Tibial nerve (tissue), 4 donors: ENCODE data around the gene AVP. TPM values are rescaled to one million over a fixed set of nuclear protein-coding genes. Genes with fewer than 3 reads are reported as not detected.
"Not testable (repeated sequence)": the region's sequence is repeated elsewhere in the genome, so short reads cannot be mapped to it uniquely, and the experiment has no call there.

Experiments used
- DNase-seq, 2 donors: peaks; one replicate each; pipeline ENCODE4 v3.0.0-alpha.2; 2019; ENCODE audit warnings: low spot score in 2 of 2
- H3K27ac ChIP-seq, 4 donors: fragments of 200-600 bp; sonication (generic) in 3 of 4; one replicate each; pipeline ENCODE4 v1.5.1; 2017 to 2019; ENCODE audit warnings: mild to moderate bottlenecking in 1 of 4
- H3K27me3 ChIP-seq, 2 donors: fragments of 200-600 bp; sonication (generic) in 1 of 2; one replicate each; pipeline versions ENCODE4 v1.5.1 to v1.6.0; 2017 to 2019
- H3K36me3 ChIP-seq, 3 donors: fragments of 200-600 bp; sonication (generic); one replicate each; pipeline ENCODE4 v1.5.1; 2018 to 2019
- H3K4me1 ChIP-seq, 4 donors: fragments of 200-600 bp; sonication (generic) in 3 of 4; one replicate each; pipeline ENCODE4 v1.5.1; 2017 to 2019
- H3K4me3 ChIP-seq, 4 donors: fragments of 200-600 bp; sonication (generic) in 3 of 4; one replicate each; pipeline ENCODE4 v1.5.1; 2017 to 2019; ENCODE audit warnings: mild to moderate bottlenecking in 1 of 4, moderate library complexity in 1 of 4
- H3K9me3 ChIP-seq, 4 donors: fragments of 200-600 bp; sonication (generic) in 3 of 4; one replicate each; pipeline ENCODE4 v1.5.1; 2017 to 2019
- CTCF ChIP-seq, 5 experiments: fragments of 200-600 bp in 3 of 5; fragments of 450-650 bp in 2 of 5; sonication (generic) in 3 of 5; IDR thresholded peaks; one replicate each; pipeline ENCODE4 v1.5.1; 2016 to 2019; ENCODE audit warnings: antibody characterized with exemption in 5 of 5, mild to moderate bottlenecking in 3 of 5, moderate library complexity in 2 of 5
- EP300 ChIP-seq, 2 donors: sonication (generic); formaldehyde crosslinking; IDR thresholded peaks; one replicate each; pipeline ENCODE4 v1.6.1; 2017; ENCODE audit warnings: antibody characterized with exemption in 2 of 2, mild to moderate bottlenecking in 1 of 2
- POLR2A ChIP-seq, 2 donors: fragments of 450-650 bp; IDR thresholded peaks; one replicate each; pipeline ENCODE4 v1.6.1; 2017; ENCODE audit warnings: antibody characterized with exemption in 2 of 2, mild to moderate bottlenecking in 2 of 2, moderate library complexity in 2 of 2
- WGBS, 2 donors: methylation state at CpG; one replicate each; pipeline ENCODE4 v1.1.5; 2018; 5-methylcytosine and 5-hydroxymethylcytosine counted together
- total RNA-seq, 4 donors: library from RNA; depleted of rRNA; stranded (reverse); fragments of >200 nt; gene quantifications; one replicate each; pipeline ENCODE4 v1.1.0, GENCODE V29; 2016

AVP gene
- total RNA-seq, 4 donors from 2014 or later, result not detected

- no peak for DNase-seq
- Histone ChIP-seq H3K27me3 (no peaks in the 10 kb centered on the region), H3K9me3 (no peaks in the 10 kb centered on the region), H3K36me3 (peaks cover 0 to 63% (median 0%) of the 10 kb centered on the region in 3 donors), H3K27ac (no peak overlapping the region), H3K4me3 (no peak overlapping the region), H3K4me1 (peaks cover 0 to 18% (median 6%) of the 10 kb centered on the region in 4 donors)
- no peak for TF ChIP-seq EP300 (IDR thresholded peaks at IDR 0.05)
- no peak for TF ChIP-seq POLR2A (IDR thresholded peaks at IDR 0.05)
- TF ChIP-seq CTCF (IDR thresholded peaks at IDR 0.05), result no peak
- 91 to 96% methylated on average over 10 to 12 of the region's 12 CpGs for WGBS, 2 donors
These were observed 37.6 kb upstream of the AVP start for GRCh38 chr20:3121955-3122610.

- Histone ChIP-seq H3K9me3 (no peaks in the 10 kb centered on the region), H3K36me3 (peaks cover 0 to 63% (median 0%) of the 10 kb centered on the region in 3 donors), H3K27ac (no peak overlapping the region), H3K4me3 (no peak overlapping the region), H3K27me3 (no peaks in the 10 kb centered on the region), H3K4me1 (peaks cover 0 to 18% (median 6%) of the 10 kb centered on the region in 4 donors)
- TF ChIP-seq POLR2A (IDR thresholded peaks at IDR 0.05) (no peak), EP300 (IDR thresholded peaks at IDR 0.05) (no peak), CTCF (IDR thresholded peaks at IDR 0.05) (no peak)
- 66 to 71% methylated on average over 11 of the region's 11 CpGs for WGBS, 2 donors
- no peak for DNase-seq
These were observed 36.9 kb upstream of the AVP start for GRCh38 chr20:3121271-3121911.

- H3K27ac ChIP-seq, result no peak overlapping the region
- DNase-seq, result no peak
- no peaks in the 10 kb centered on the region for H3K9me3 ChIP-seq
- H3K27me3 ChIP-seq, result no peaks in the 10 kb centered on the region
- peaks cover 0 to 29% (median 8%) of the 10 kb centered on the region in 4 donors for H3K4me1 ChIP-seq
- no peak overlapping the region for H3K4me3 ChIP-seq
- WGBS, 2 donors, result 64 to 72% methylated on average over 5 of the region's 5 CpGs
- no peak for TF ChIP-seq CTCF (IDR thresholded peaks at IDR 0.05)
- no peak for TF ChIP-seq EP300 (IDR thresholded peaks at IDR 0.05)
- TF ChIP-seq POLR2A (IDR thresholded peaks at IDR 0.05), result no peak
- peaks cover 0 to 55% (median 0%) of the 10 kb centered on the region in 3 donors for H3K36me3 ChIP-seq
These were observed 34.5 kb upstream of the AVP start for GRCh38 chr20:3119044-3119443.

GRCh38 chr20:3117839-3118379, 33.4 kb upstream of the AVP start:
- DNase-seq, result peak; percentile 47 to 59
- TF ChIP-seq CTCF (IDR thresholded peaks at IDR 0.05), result peak; percentile 32 to 67 (median 58)
- not testable (repeated sequence) for H3K4me3 ChIP-seq, H3K9me3 ChIP-seq, H3K27me3 ChIP-seq
- 43 to 46% methylated on average over 14 of the region's 14 CpGs for WGBS, 2 donors
- Histone ChIP-seq H3K27ac (peak overlapping the region in 2 of 4 donors; percentile 67 to 75), H3K4me1 (peaks cover 0 to 29% (median 8%) of the 10 kb centered on the region in 4 donors), H3K36me3 (peaks cover 0 to 54% (median 0%) of the 10 kb centered on the region in 3 donors)

GRCh38 chr20:3116341-3116740, 31.8 kb upstream of the AVP start:
- H3K9me3 ChIP-seq, result no peaks in the 10 kb centered on the region

More at GRCh38 chr20:3116341-3116740, 31.8 kb upstream of the AVP start:
- no peak for DNase-seq
- Histone ChIP-seq H3K4me1 (peaks cover 0 to 29% (median 8%) of the 10 kb centered on the region in 4 donors), H3K27ac (no peak overlapping the region), H3K4me3 (no peak overlapping the region), H3K27me3 (no peaks in the 10 kb centered on the region), H3K36me3 (peaks cover 0 to 52% (median 0%) of the 10 kb centered on the region in 3 donors)
- WGBS, 2 donors, result 73 to 76% methylated on average over 4 of the region's 4 CpGs
- no peak for TF ChIP-seq CTCF (IDR thresholded peaks at IDR 0.05)
- TF ChIP-seq EP300 (IDR thresholded peaks at IDR 0.05), result no peak
- TF ChIP-seq POLR2A (IDR thresholded peaks at IDR 0.05), result no peak
